ENCODE data around the gene SPTLC2.

GRCh38 chr14:77556946-77557345 is 59.5 kb downstream of the SPTLC2 start:
- no peak for TF ChIP-seq CTCF (IDR thresholded peaks at IDR 0.05)
- no peak for TF ChIP-seq POLR2A (IDR thresholded peaks at IDR 0.05)

Measured in prostate gland (tissue), 2 donors.